HL-60 (cell line): ENCODE measurements around the gene TTYH2.

ENCODE experiments used
- DNase-seq, 2 experiments: peaks; one replicate each; pipeline ENCODE4 v3.0.0-alpha.2; 2010 to 2020; ENCODE audit warnings: low read depth in 1 of 2, low spot score in 1 of 2
- H3K27ac ChIP-seq: fragments of 250-450 bp; sonication (Bioruptor Pico); replicated peaks from 2 replicates; pipeline ENCODE4 v1.5.1; 2020; ENCODE audit warnings: mild to moderate bottlenecking, moderate library complexity
- H3K27me3 ChIP-seq: fragments of 250-450 bp; sonication (Bioruptor Pico); 2 replicates; pipeline ENCODE4 v1.5.1; 2021; ENCODE audit warnings: mild to moderate bottlenecking, moderate library complexity; ENCODE audit not compliant: insufficient read depth, poor library complexity, severe bottlenecking
- H3K4me3 ChIP-seq: replicated peaks from 2 replicates; pipeline ENCODE4 v1.5.1; 2011; ENCODE audit warnings: mild to moderate bottlenecking, control low read depth, low read length; ENCODE audit not compliant: insufficient read depth
- CTCF ChIP-seq: IDR thresholded peaks from one replicate; pipeline ENCODE4 v1.5.1; 2011; ENCODE audit warnings: low read length, control low read depth, inconsistent platforms; ENCODE audit not compliant: insufficient read depth
- GABPA ChIP-seq: IDR thresholded peaks from 2 replicates; pipeline ENCODE4 v1.6.1; 2012; ENCODE audit warnings: low read depth
- POLR2AphosphoS5 ChIP-seq: IDR thresholded peaks from 2 replicates; pipeline ENCODE4 v1.6.1; 2012; ENCODE audit warnings: low read depth
- REST ChIP-seq: IDR thresholded peaks from 2 replicates; pipeline ENCODE4 v1.6.1; 2012; ENCODE audit warnings: low read depth; ENCODE audit not compliant: insufficient replicate concordance
- SPI1 ChIP-seq: IDR thresholded peaks from 2 replicates; pipeline ENCODE4 v1.6.1; 2012; ENCODE audit warnings: low read depth, mild to moderate bottlenecking, borderline replicate concordance

Gene TTYH2

GRCh38 chr17:74234486-74234885 lies 21.1 kb downstream of the TTYH2 start:
- no peak overlapping the region for H3K4me3 ChIP-seq
- TF ChIP-seq POLR2AphosphoS5 (no peak), SPI1 (no peak), GABPA (no peak), CTCF (no peak), REST (no peak)
- H3K27ac ChIP-seq, result peak overlapping the region; percentile 74
- H3K27me3 ChIP-seq, result no peaks in the 10 kb centered on the region
- DNase-seq, result no peak

GRCh38 chr17:74235040-74235581 lies 21.7 kb downstream of the TTYH2 start:
- DNase-seq, result peak in 1 of 2 experiments; percentile 46
- TF ChIP-seq SPI1, result peak; percentile 20; the same call in 1 of the 2 replicates
- TF ChIP-seq POLR2AphosphoS5, result no peak
- H3K27ac ChIP-seq, result peak overlapping the region; percentile 74

GRCh38 chr17:74235911-74236371 lies 22.6 kb downstream of the TTYH2 start:
- no peaks in the 10 kb centered on the region for H3K27me3 ChIP-seq
- no peak for TF ChIP-seq REST
- TF ChIP-seq GABPA, result no peak
- no peak for TF ChIP-seq SPI1
- DNase-seq, result no peak
- H3K4me3 ChIP-seq, result no peak overlapping the region
- no peak overlapping the region for H3K27ac ChIP-seq

More at GRCh38 chr17:74235040-74235581, 21.7 kb downstream of the TTYH2 start:
- Histone ChIP-seq H3K4me3 (no peak overlapping the region), H3K27me3 (no peaks in the 10 kb centered on the region)

- TF ChIP-seq GABPA (no peak), SPI1 (no peak), REST (no peak), CTCF (no peak), POLR2AphosphoS5 (no peak)
- Histone ChIP-seq H3K27ac (no peak overlapping the region), H3K27me3 (no peaks in the 10 kb centered on the region), H3K4me3 (no peak overlapping the region)
- no peak for DNase-seq
These were observed 23.9 kb downstream of the TTYH2 start for GRCh38 chr17:74237321-74237720.
